ENCODE results near the gene LMOD3. TPM values are rescaled to one million over a fixed set of nuclear protein-coding genes. Genes with fewer than 3 reads are reported as not detected.

Gene LMOD3
- total RNA-seq, 2 donors from 2014 or later = not detected

GRCh38 chr3:69137005-69137404 is 14.6 kb upstream of the LMOD3 start:
- ATAC-seq (no peak), DNase-seq (ENCODE audit: low spot score in 2 of 2) (no peak)
- H3K36me3 Mint-ChIP-seq = no peaks in the 10 kb centered on the region
- no peak overlapping the region for H3K27ac Mint-ChIP-seq
- H3K9me3 Mint-ChIP-seq = no peaks in the 10 kb centered on the region

GRCh38 chr3:69130689-69131088 is 8.3 kb upstream of the LMOD3 start:
- Mint-ChIP-seq H3K36me3 (no peaks in the 10 kb centered on the region), H3K9me3 (no peaks in the 10 kb centered on the region), H3K27ac (no peak overlapping the region)
- DNase-seq (ENCODE audit: low spot score in 2 of 2) = no peak
- no peak for ATAC-seq

GRCh38 chr3:69129531-69129930 is 7.1 kb upstream of the LMOD3 start:
- no peak for ATAC-seq

GRCh38 chr3:69128509-69128908 is 6.1 kb upstream of the LMOD3 start:
- H3K27ac Mint-ChIP-seq = no peak overlapping the region
- no peaks in the 10 kb centered on the region for H3K9me3 Mint-ChIP-seq
- no peaks in the 10 kb centered on the region for H3K36me3 Mint-ChIP-seq
- DNase-seq (ENCODE audit: low spot score in 2 of 2) = no peak
- ATAC-seq = no peak

More at GRCh38 chr3:69129531-69129930, 7.1 kb upstream of the LMOD3 start:
- no peaks in the 10 kb centered on the region for H3K9me3 Mint-ChIP-seq
- H3K36me3 Mint-ChIP-seq = no peaks in the 10 kb centered on the region
- no peak for DNase-seq (ENCODE audit: low spot score in 2 of 2)
- no peak overlapping the region for H3K27ac Mint-ChIP-seq

- H3K36me3 Mint-ChIP-seq = no peaks in the 10 kb centered on the region
- H3K27ac Mint-ChIP-seq = no peak overlapping the region
- no peaks in the 10 kb centered on the region for H3K9me3 Mint-ChIP-seq
- ATAC-seq (no peak), DNase-seq (ENCODE audit: low spot score in 2 of 2) (no peak)
Measured at GRCh38 chr3:69126999-69127398, 4.6 kb upstream of the LMOD3 start.

GRCh38 chr3:69126216-69126615 is 3.8 kb upstream of the LMOD3 start:
- Mint-ChIP-seq H3K36me3 (no peaks in the 10 kb centered on the region), H3K9me3 (no peaks in the 10 kb centered on the region), H3K27ac (no peak overlapping the region)
- ATAC-seq (no peak), DNase-seq (ENCODE audit: low spot score in 2 of 2) (no peak)

GRCh38 chr3:69121950-69122349 is 445 bp downstream of the LMOD3 start:
- DNase-seq (ENCODE audit: low spot score in 2 of 2) = no peak
- ATAC-seq = no peak
- no peak overlapping the region for H3K27ac Mint-ChIP-seq
- no peaks in the 10 kb centered on the region for H3K9me3 Mint-ChIP-seq
- no peaks in the 10 kb centered on the region for H3K36me3 Mint-ChIP-seq

- ATAC-seq (no peak), DNase-seq (ENCODE audit: low spot score in 2 of 2) (no peak)
- Mint-ChIP-seq H3K36me3 (no peaks in the 10 kb centered on the region), H3K27ac (no peak overlapping the region), H3K9me3 (no peaks in the 10 kb centered on the region)
Measured at GRCh38 chr3:69121513-69121912, 882 bp downstream of the LMOD3 start.

- no peaks in the 10 kb centered on the region for H3K36me3 Mint-ChIP-seq
Measured at GRCh38 chr3:69120879-69121464, 1.4 kb downstream of the LMOD3 start.

GRCh38 chr3:69119681-69120080 is 2.7 kb downstream of the LMOD3 start:
- Mint-ChIP-seq H3K27ac (peak overlapping the region in 1 of 2 donors; percentile 42), H3K9me3 (no peaks in the 10 kb centered on the region), H3K36me3 (no peaks in the 10 kb centered on the region)
- DNase-seq (ENCODE audit: low spot score in 2 of 2) = no peak
- no peak for ATAC-seq

More at GRCh38 chr3:69120879-69121464, 1.4 kb downstream of the LMOD3 start:
- DNase-seq (ENCODE audit: low spot score in 2 of 2) = peak in 1 of 2 donors; percentile 85
- Mint-ChIP-seq H3K27ac (no peak overlapping the region), H3K9me3 (no peaks in the 10 kb centered on the region)
- peak; percentile 78 to 87 for ATAC-seq

GRCh38 chr3:69119138-69119537 is 3.3 kb downstream of the LMOD3 start:
- H3K27ac Mint-ChIP-seq = peak overlapping the region in 1 of 2 donors; percentile 42
- no peak for DNase-seq (ENCODE audit: low spot score in 2 of 2)
- no peak for ATAC-seq
- H3K36me3 Mint-ChIP-seq = no peaks in the 10 kb centered on the region
- no peaks in the 10 kb centered on the region for H3K9me3 Mint-ChIP-seq

GRCh38 chr3:69118555-69118954 is 3.8 kb downstream of the LMOD3 start:
- H3K27ac Mint-ChIP-seq = no peak overlapping the region

GRCh38 chr3:69116897-69117296 is 5.5 kb downstream of the LMOD3 start:
- no peak for DNase-seq (ENCODE audit: low spot score in 2 of 2)
- Mint-ChIP-seq H3K27ac (no peak overlapping the region), H3K9me3 (no peaks in the 10 kb centered on the region), H3K36me3 (no peaks in the 10 kb centered on the region)
- no peak for ATAC-seq

More at GRCh38 chr3:69118555-69118954, 3.8 kb downstream of the LMOD3 start:
- no peaks in the 10 kb centered on the region for H3K9me3 Mint-ChIP-seq
- H3K36me3 Mint-ChIP-seq = no peaks in the 10 kb centered on the region
- ATAC-seq = no peak
- DNase-seq (ENCODE audit: low spot score in 2 of 2) = no peak

- Mint-ChIP-seq H3K36me3 (no peaks in the 10 kb centered on the region), H3K27ac (no peak overlapping the region), H3K9me3 (no peaks in the 10 kb centered on the region)
- DNase-seq (ENCODE audit: low spot score in 2 of 2) = no peak
- ATAC-seq = no peak
Measured at GRCh38 chr3:69116162-69116561, 6.2 kb downstream of the LMOD3 start.

- ATAC-seq (no peak), DNase-seq (ENCODE audit: low spot score in 2 of 2) (no peak)
- Mint-ChIP-seq H3K27ac (no peak overlapping the region), H3K9me3 (no peaks in the 10 kb centered on the region), H3K36me3 (no peaks in the 10 kb centered on the region)
Measured at GRCh38 chr3:69115731-69116130, 6.7 kb downstream of the LMOD3 start.

GRCh38 chr3:69113536-69113935 is 8.9 kb downstream of the LMOD3 start:
- Mint-ChIP-seq H3K9me3 (no peaks in the 10 kb centered on the region), H3K27ac (no peak overlapping the region), H3K36me3 (no peaks in the 10 kb centered on the region)
- ATAC-seq = no peak
- no peak for DNase-seq (ENCODE audit: low spot score in 2 of 2)

- no peak for DNase-seq (ENCODE audit: low spot score in 2 of 2)
- H3K27ac Mint-ChIP-seq = no peak overlapping the region
- H3K36me3 Mint-ChIP-seq = no peaks in the 10 kb centered on the region
- no peaks in the 10 kb centered on the region for H3K9me3 Mint-ChIP-seq
- no peak for ATAC-seq
Measured at GRCh38 chr3:69110941-69111546, 11.4 kb downstream of the LMOD3 start.

- DNase-seq (ENCODE audit: low spot score in 2 of 2) (no peak), ATAC-seq (no peak)
- H3K27ac Mint-ChIP-seq = no peak overlapping the region
- peaks cover 0 to 18% of the 10 kb centered on the region in 2 donors for H3K36me3 Mint-ChIP-seq
- H3K9me3 Mint-ChIP-seq = no peaks in the 10 kb centered on the region
Measured at GRCh38 chr3:69108811-69109210, 13.6 kb downstream of the LMOD3 start.

All from activated naive CD4-positive, alpha-beta T cell treated with anti-CD3 and anti-CD28 coated beads, Interleukin-2, amount 50 U/mL, for 72 hours (primary cell).